Trophoblast cell (in vitro differentiated cells and primary cell): ENCODE data around the gene DCDC2C.

ENCODE experiments used
- DNase-seq, 2 donors: peaks; one replicate each; pipeline ENCODE4 v3.0.0-alpha.2; 2016
- H2AFZ ChIP-seq: 2 replicates; pipeline ENCODE4 v1.6.1; 2013; ENCODE audit warnings: low read length, moderate library complexity, mild to moderate bottlenecking; ENCODE audit not compliant: insufficient read depth, poor library complexity
- H2AK5ac ChIP-seq: 2 replicates; pipeline ENCODE4 v1.6.1; 2013; ENCODE audit warnings: mild to moderate bottlenecking, low read length
- H2BK120ac ChIP-seq: 2 replicates; pipeline ENCODE4 v1.6.1; 2013; ENCODE audit warnings: low read length, mild to moderate bottlenecking, moderate library complexity; ENCODE audit not compliant: insufficient read depth, poor library complexity
- H2BK12ac ChIP-seq: 2 replicates; pipeline ENCODE4 v1.6.1; 2013; ENCODE audit warnings: mild to moderate bottlenecking, low read length, moderate library complexity
- H2BK5ac ChIP-seq: 2 replicates; pipeline ENCODE4 v1.6.1; 2013; ENCODE audit warnings: low read length, low read depth, moderate library complexity, mild to moderate bottlenecking; ENCODE audit not compliant: poor library complexity
- H3K14ac ChIP-seq: 2 replicates; pipeline ENCODE4 v1.6.1; 2013; ENCODE audit warnings: mild to moderate bottlenecking, low read length
- H3K18ac ChIP-seq: 2 replicates; pipeline ENCODE4 v1.6.1; 2013; ENCODE audit warnings: mild to moderate bottlenecking, low read length
- H3K23ac ChIP-seq: 2 replicates; pipeline ENCODE4 v1.6.1; 2013; ENCODE audit warnings: low read length
- H3K27ac ChIP-seq: 2 replicates; pipeline ENCODE4 v1.5.1; 2013; ENCODE audit warnings: low read depth, mild to moderate bottlenecking, inconsistent platforms, low read length, moderate library complexity
- H3K27me3 ChIP-seq: 2 replicates; pipeline ENCODE4 v1.6.1; 2013; ENCODE audit warnings: inconsistent platforms, mild to moderate bottlenecking, low read length, moderate library complexity; ENCODE audit not compliant: insufficient read depth
- H3K36me3 ChIP-seq, 2 experiments: 1 replicate in 1 of 2; 2 replicates in 1 of 2; pipeline ENCODE4 v1.6.1; 2013; ENCODE audit warnings: low read length in 2 of 2, mild to moderate bottlenecking in 2 of 2, moderate library complexity in 1 of 2; ENCODE audit not compliant: insufficient read depth in 2 of 2, control insufficient read depth in 1 of 2
- H3K4ac ChIP-seq: 2 replicates; pipeline ENCODE4 v1.6.1; 2013; ENCODE audit warnings: low read depth, mild to moderate bottlenecking, low read length, moderate library complexity
- H3K4me1 ChIP-seq, 2 experiments: 1 replicate in 1 of 2; 2 replicates in 1 of 2; pipeline ENCODE4 v1.6.1; 2013; ENCODE audit warnings: low read length in 2 of 2, mild to moderate bottlenecking in 2 of 2, moderate library complexity in 1 of 2; ENCODE audit not compliant: insufficient read depth in 2 of 2, control insufficient read depth in 1 of 2
- H3K4me2 ChIP-seq: 2 replicates; pipeline ENCODE4 v1.6.1; 2013; ENCODE audit warnings: inconsistent platforms, mild to moderate bottlenecking, low read length, moderate library complexity
- H3K4me3 ChIP-seq: 2 replicates; pipeline ENCODE4 v1.5.1; 2013; ENCODE audit warnings: mild to moderate bottlenecking, low read depth, low read length, inconsistent platforms
- H3K79me1 ChIP-seq: one replicate; pipeline ENCODE4 v1.6.1; 2013; ENCODE audit warnings: low read length
- H3K79me2 ChIP-seq: 2 replicates; pipeline ENCODE4 v1.6.1; 2013; ENCODE audit warnings: low read length, mild to moderate bottlenecking; ENCODE audit not compliant: control insufficient read depth, insufficient read depth, poor library complexity
- H3K9ac ChIP-seq: 2 replicates; pipeline ENCODE4 v1.6.1; 2013; ENCODE audit warnings: mild to moderate bottlenecking, low read length
- H3K9me3 ChIP-seq: 2 replicates; pipeline ENCODE4 v1.6.1; 2013; ENCODE audit warnings: low read depth, mild to moderate bottlenecking, control low read depth, inconsistent platforms, low read length; ENCODE audit not compliant: insufficient read depth
- H4K12ac ChIP-seq: 2 replicates; pipeline ENCODE4 v1.6.1; 2013; ENCODE audit warnings: low read depth, mild to moderate bottlenecking, low read length, moderate library complexity
- H4K8ac ChIP-seq: 2 replicates; pipeline ENCODE4 v1.6.1; 2013; ENCODE audit warnings: low read depth, mild to moderate bottlenecking, low read length, moderate library complexity
- H4K91ac ChIP-seq: one replicate; pipeline ENCODE4 v1.6.1; 2013; ENCODE audit warnings: low read depth, mild to moderate bottlenecking, low read length, moderate library complexity
- WGBS: extraction: QIAGEN DNeasy Blood & Tissue Kit; methylation state at CpG from one replicate; pipeline ENCODE4 v1.1.7; 2013; ENCODE audit warnings: missing lambda C conversion rate; ENCODE audit not compliant: insufficient read length, insufficient coverage; ENCODE audit errors: extremely low coverage; 5-methylcytosine and 5-hydroxymethylcytosine counted together

Gene DCDC2C

DNA sequence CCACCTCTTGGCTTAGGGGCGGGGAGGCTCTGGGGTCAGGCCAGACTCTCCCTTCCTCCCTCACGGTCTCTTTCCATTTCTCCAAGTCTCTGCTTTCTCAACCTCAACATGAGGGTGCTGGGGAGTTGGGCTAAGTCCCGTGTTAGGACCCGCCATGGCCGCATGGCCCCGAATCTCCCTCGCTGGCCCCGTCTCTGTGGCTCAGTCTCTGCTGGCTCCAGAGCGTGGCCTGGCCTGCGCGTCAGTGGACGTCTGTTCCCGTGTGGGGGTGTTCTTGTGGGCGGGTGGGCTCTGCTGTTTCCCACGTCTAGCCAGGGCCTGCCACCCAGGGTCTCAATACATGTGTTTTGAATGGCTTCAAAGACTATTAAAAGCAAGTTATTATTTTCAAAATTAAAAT is 33.0 kb upstream of the DCDC2C start:
- H2BK120ac ChIP-seq = no peak overlapping the region
- no peak overlapping the region for H3K27ac ChIP-seq
- H3K18ac ChIP-seq = no peak overlapping the region
- no peak overlapping the region for H3K4me3 ChIP-seq
- no peak overlapping the region for H3K4me2 ChIP-seq
- no peak overlapping the region for H3K4ac ChIP-seq
- H3K79me2 ChIP-seq = no peaks in the 10 kb centered on the region
- no peak overlapping the region for H4K91ac ChIP-seq
- H4K12ac ChIP-seq = no peak overlapping the region
- H3K79me1 ChIP-seq = no peaks in the 10 kb centered on the region
- no peak overlapping the region for H2AK5ac ChIP-seq
- H3K9me3 ChIP-seq = peaks cover 6% of the 10 kb centered on the region
- WGBS = no CpG with 5 or more reads among the region's 15 CpGs
- no peak overlapping the region for H3K14ac ChIP-seq
- H2BK5ac ChIP-seq = no peak overlapping the region
- no peaks in the 10 kb centered on the region for H3K27me3 ChIP-seq
- H3K4me1 ChIP-seq = no peaks in the 10 kb centered on the region
- no peak overlapping the region for H2BK12ac ChIP-seq
- DNase-seq = no peak
- no peak overlapping the region for H2AFZ ChIP-seq
- no peak overlapping the region for H3K23ac ChIP-seq
- H3K36me3 ChIP-seq = no peaks in the 10 kb centered on the region
- H4K8ac ChIP-seq = no peak overlapping the region
- no peak overlapping the region for H3K9ac ChIP-seq

DNA sequence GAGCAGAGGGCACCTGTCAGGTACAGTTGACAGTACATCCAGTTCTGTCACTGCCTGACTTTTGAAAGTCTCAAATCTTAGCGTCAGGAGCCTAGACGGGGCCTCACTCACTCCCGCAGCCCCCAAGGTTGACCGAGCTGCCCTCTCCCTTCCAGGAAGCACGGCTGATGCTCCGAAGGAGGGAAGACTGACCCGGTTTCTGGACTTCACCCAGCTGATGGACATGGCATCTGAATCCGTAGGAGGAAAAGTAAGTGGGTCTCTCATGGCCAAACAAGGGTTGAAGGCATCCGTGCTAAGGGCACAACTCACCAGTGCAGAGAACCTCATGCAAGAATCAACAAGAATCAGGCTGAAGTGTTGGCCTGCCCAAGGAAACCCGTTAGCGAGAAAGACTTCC is 32.4 kb upstream of the DCDC2C start:
- peaks cover 6% of the 10 kb centered on the region for H3K9me3 ChIP-seq
- H4K91ac ChIP-seq = no peak overlapping the region
- H3K79me1 ChIP-seq = no peaks in the 10 kb centered on the region
- H2AK5ac ChIP-seq = no peak overlapping the region
- no peak for DNase-seq
- H3K4ac ChIP-seq = no peak overlapping the region
- WGBS = no CpG with 5 or more reads among the region's 11 CpGs
- no peak overlapping the region for H2BK120ac ChIP-seq
- H3K4me2 ChIP-seq = no peak overlapping the region
- H3K36me3 ChIP-seq = no peaks in the 10 kb centered on the region
- H2BK12ac ChIP-seq = no peak overlapping the region
- H3K9ac ChIP-seq = no peak overlapping the region
- H3K4me3 ChIP-seq = no peak overlapping the region
- no peak overlapping the region for H3K14ac ChIP-seq
- no peak overlapping the region for H3K23ac ChIP-seq
- H4K8ac ChIP-seq = no peak overlapping the region
- no peaks in the 10 kb centered on the region for H3K79me2 ChIP-seq
- no peak overlapping the region for H2BK5ac ChIP-seq
- H4K12ac ChIP-seq = no peak overlapping the region
- no peak overlapping the region for H2AFZ ChIP-seq
- no peak overlapping the region for H3K18ac ChIP-seq
- no peaks in the 10 kb centered on the region for H3K27me3 ChIP-seq
- no peak overlapping the region for H3K27ac ChIP-seq
- H3K4me1 ChIP-seq = no peaks in the 10 kb centered on the region

GRCh38 chr2:3672861-3673678 is 30.3 kb upstream of the DCDC2C start:
- H3K79me2 ChIP-seq = no peaks in the 10 kb centered on the region
- no peak overlapping the region for H4K8ac ChIP-seq
- H3K4me1 ChIP-seq = no peaks in the 10 kb centered on the region
- no peak overlapping the region for H3K27ac ChIP-seq
- H3K27me3 ChIP-seq = no peaks in the 10 kb centered on the region
- no peak overlapping the region for H4K91ac ChIP-seq
- H2AK5ac ChIP-seq = no peak overlapping the region
- H2AFZ ChIP-seq = no peak overlapping the region
- no peak overlapping the region for H3K18ac ChIP-seq
- no peaks in the 10 kb centered on the region for H3K36me3 ChIP-seq
- H2BK120ac ChIP-seq = no peak overlapping the region
- H3K79me1 ChIP-seq = no peaks in the 10 kb centered on the region
- H2BK5ac ChIP-seq = no peak overlapping the region
- no peak overlapping the region for H4K12ac ChIP-seq
- no peak overlapping the region for H3K4me2 ChIP-seq
- no peak overlapping the region for H3K4me3 ChIP-seq
- H3K23ac ChIP-seq = no peak overlapping the region
- H3K9me3 ChIP-seq = peaks cover 9% of the 10 kb centered on the region
- H3K14ac ChIP-seq = no peak overlapping the region
- no CpG with 5 or more reads among the region's 9 CpGs for WGBS
- H2BK12ac ChIP-seq = no peak overlapping the region
- DNase-seq = no peak
- no peak overlapping the region for H3K4ac ChIP-seq
- H3K9ac ChIP-seq = no peak overlapping the region

DNA sequence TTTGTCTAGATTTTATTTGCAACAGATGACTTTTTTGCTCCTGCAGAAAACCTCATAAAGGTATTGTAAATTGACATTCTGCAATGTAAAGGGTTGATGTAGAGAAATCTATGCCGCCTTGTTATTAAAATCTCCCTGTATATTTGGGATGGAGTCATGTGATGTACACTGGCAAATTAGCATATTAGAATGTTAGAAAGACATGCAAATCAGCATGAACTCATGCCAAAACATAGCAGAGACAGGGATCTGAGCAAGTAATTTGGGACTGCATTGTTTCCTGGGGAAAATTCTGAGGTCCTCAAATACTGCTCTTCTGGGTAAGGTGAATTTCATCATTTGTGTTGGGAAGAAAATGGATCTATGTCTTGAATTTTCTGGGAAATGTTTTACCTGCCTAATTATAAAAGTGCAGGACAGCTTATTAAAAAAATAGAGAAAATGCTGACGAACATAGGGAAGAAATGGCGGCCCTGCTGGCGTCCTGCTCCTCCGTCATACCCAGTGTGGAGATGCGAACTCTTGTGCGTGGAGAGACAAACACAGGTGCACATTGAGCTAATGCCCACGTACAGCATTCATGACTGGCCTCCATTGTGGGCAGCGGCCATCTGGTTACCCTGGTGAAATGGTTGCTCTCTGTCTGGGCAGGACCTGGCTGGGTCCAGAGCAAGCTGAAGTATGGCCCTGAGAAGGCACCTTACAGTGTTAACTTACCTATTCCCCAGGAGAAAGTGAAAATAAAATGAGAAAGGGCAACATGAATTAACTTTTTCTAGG is 29.1 kb upstream of the DCDC2C start:
- H3K4ac ChIP-seq = no peak overlapping the region
- H2AK5ac ChIP-seq = no peak overlapping the region
- H3K4me3 ChIP-seq = no peak overlapping the region
- no peak overlapping the region for H3K27ac ChIP-seq
- H3K9ac ChIP-seq = no peak overlapping the region
- no peaks in the 10 kb centered on the region for H3K4me1 ChIP-seq
- no peak overlapping the region for H4K12ac ChIP-seq
- no peak overlapping the region for H3K18ac ChIP-seq
- H2BK5ac ChIP-seq = no peak overlapping the region
- H4K91ac ChIP-seq = no peak overlapping the region
- peaks cover 9% of the 10 kb centered on the region for H3K9me3 ChIP-seq
- no peaks in the 10 kb centered on the region for H3K79me1 ChIP-seq
- no peak overlapping the region for H3K4me2 ChIP-seq
- H2BK120ac ChIP-seq = no peak overlapping the region
- H2AFZ ChIP-seq = no peak overlapping the region
- DNase-seq = no peak
- H3K27me3 ChIP-seq = no peaks in the 10 kb centered on the region
- no CpG with 5 or more reads among the region's 9 CpGs for WGBS
- H3K14ac ChIP-seq = no peak overlapping the region
- H4K8ac ChIP-seq = no peak overlapping the region
- H3K23ac ChIP-seq = no peak overlapping the region
- no peak overlapping the region for H2BK12ac ChIP-seq
- H3K79me2 ChIP-seq = no peaks in the 10 kb centered on the region
- H3K36me3 ChIP-seq = no peaks in the 10 kb centered on the region
